ENCODE data around the gene KIF20B. TPM values are rescaled to one million over a fixed set of nuclear protein-coding genes. Genes with fewer than 3 reads are reported as not detected.

The KIF20B gene
- total RNA-seq, 2 experiments from 2014 or later = 58.1 to 63.2 TPM

DNA sequence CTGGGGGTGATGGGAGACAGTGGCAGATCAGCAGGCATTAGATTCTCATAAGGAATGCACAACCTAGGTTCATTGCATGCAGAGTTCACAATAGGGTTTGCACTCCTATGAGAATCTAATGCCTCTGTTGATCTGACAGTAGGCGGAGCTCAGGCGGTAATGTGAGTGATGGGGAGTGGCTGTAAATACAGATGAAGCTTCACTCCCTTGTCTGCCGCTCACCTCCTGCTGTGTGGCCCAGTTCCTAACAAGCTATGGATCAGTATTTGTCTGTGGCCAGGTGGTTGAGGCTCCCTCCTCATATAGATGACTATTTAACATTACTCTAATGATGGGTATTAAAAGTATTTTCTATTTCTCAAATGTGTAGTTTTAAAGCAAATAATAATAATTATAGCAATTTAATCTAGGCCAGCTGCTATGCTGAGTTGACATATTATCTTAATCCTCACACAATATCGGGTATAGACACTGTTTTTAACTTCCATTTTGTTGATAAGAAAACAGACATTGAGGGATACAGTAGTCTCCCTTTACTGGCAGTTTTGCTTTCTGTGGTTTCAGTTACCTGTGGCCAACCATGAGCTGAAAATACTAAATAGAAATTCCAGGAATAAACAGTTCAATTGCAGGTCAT is 39.9 kb downstream of the KIF20B start:
- TF ChIP-seq, protein P1, sequence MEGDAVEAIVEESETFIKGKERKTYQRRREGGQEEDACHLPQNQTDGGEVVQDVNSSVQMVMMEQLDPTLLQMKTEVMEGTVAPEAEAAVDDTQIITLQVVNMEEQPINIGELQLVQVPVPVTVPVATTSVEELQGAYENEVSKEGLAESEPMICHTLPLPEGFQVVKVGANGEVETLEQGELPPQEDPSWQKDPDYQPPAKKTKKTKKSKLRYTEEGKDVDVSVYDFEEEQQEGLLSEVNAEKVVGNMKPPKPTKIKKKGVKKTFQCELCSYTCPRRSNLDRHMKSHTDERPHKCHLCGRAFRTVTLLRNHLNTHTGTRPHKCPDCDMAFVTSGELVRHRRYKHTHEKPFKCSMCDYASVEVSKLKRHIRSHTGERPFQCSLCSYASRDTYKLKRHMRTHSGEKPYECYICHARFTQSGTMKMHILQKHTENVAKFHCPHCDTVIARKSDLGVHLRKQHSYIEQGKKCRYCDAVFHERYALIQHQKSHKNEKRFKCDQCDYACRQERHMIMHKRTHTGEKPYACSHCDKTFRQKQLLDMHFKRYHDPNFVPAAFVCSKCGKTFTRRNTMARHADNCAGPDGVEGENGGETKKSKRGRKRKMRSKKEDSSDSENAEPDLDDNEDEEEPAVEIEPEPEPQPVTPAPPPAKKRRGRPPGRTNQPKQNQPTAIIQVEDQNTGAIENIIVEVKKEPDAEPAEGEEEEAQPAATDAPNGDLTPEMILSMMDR (IDR thresholded peaks at IDR 0.05) = no peak
- CTCF ChIA-PET = no interaction called here
- DNase-seq (no peak), ATAC-seq (no peak)
- peaks cover 37% of the 10 kb centered on the region for H3K36me3 Mint-ChIP-seq (ENCODE audit: low read depth)
- POLR2A ChIA-PET = no interaction called here
- H3K4me1 Mint-ChIP-seq (ENCODE audit: low read depth) = peaks cover 6% of the 10 kb centered on the region
- no peaks in the 10 kb centered on the region for H3K9me3 Mint-ChIP-seq
- H3K27ac Mint-ChIP-seq = no peak overlapping the region
- intact Hi-C loops (cut with micrococcal nuclease) = no loop called here
- no peak overlapping the region for H3K4me3 Mint-ChIP-seq
- H3K27me3 Mint-ChIP-seq = no peaks in the 10 kb centered on the region

DNA sequence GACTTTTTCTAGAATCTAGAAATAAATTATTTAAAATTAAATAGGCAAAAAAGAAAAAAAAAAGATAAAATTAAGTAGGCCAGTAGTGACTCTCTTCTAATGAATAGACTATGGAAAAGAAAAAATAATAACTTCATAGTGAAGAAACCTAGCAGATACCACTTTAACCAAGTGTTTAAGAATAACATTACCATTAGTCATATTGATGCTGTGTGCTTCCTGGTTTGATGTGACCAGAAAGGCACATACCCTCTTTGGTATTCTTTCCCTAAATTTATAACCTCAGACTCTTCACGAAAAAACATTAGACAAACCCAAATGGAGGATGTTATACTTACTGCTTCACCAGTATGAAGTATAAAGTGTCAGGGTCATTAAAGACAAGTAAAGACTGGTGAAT is 42.6 kb downstream of the KIF20B start:
- TF ChIP-seq, protein P1 (IDR thresholded peaks at IDR 0.05) = no peak
- no peak overlapping the region for H3K27ac Mint-ChIP-seq
- CTCF ChIA-PET = no interaction called here
- no peak for DNase-seq
- no peaks in the 10 kb centered on the region for H3K4me1 Mint-ChIP-seq (ENCODE audit: low read depth)
- H3K36me3 Mint-ChIP-seq (ENCODE audit: low read depth) = peaks cover 34% of the 10 kb centered on the region
- H3K9me3 Mint-ChIP-seq = no peaks in the 10 kb centered on the region
- H3K4me3 Mint-ChIP-seq = no peak overlapping the region
- POLR2A ChIA-PET = no interaction called here
- H3K27me3 Mint-ChIP-seq = no peaks in the 10 kb centered on the region
- no peak for ATAC-seq
- intact Hi-C loops (cut with micrococcal nuclease) = no loop called here

DNA sequence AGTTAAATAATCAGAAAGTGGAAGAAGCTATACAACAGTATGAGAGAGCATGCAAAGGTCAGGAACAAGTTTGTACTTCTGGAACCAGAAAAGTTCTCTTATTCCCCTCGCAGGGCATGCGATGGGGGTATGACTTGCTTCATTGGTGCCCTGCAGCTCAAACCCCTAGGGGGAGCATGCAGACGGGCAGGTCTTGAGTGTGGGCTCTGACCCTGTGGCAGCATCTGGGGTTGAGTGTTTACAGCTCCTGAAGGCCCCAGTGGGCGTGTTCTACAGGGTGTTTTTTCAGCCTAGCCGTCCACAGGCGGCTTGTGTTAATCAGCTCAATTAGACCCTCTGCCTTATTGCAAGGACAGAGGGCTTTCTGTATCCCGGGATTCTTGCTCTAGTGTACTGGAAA is 44.5 kb downstream of the KIF20B start:
- DNase-seq = no peak
- no peaks in the 10 kb centered on the region for H3K4me1 Mint-ChIP-seq (ENCODE audit: low read depth)
- intact Hi-C loops (cut with micrococcal nuclease) = no loop called here
- H3K27ac Mint-ChIP-seq = no peak overlapping the region
- no peaks in the 10 kb centered on the region for H3K9me3 Mint-ChIP-seq
- TF ChIP-seq, protein P1 (IDR thresholded peaks at IDR 0.05) = no peak
- ChIA-PET CTCF (no interaction called here), POLR2A (interaction anchor here (0.7 to 1.4 kb wide), 2 partner anchors 17 to 45 kb away, joined by 3 read pairs; no protein-coding TSS in a partner anchor)
- no peak for ATAC-seq
- H3K36me3 Mint-ChIP-seq (ENCODE audit: low read depth) = peaks cover 34% of the 10 kb centered on the region
- no peaks in the 10 kb centered on the region for H3K27me3 Mint-ChIP-seq
- H3K4me3 Mint-ChIP-seq = no peak overlapping the region

DNA sequence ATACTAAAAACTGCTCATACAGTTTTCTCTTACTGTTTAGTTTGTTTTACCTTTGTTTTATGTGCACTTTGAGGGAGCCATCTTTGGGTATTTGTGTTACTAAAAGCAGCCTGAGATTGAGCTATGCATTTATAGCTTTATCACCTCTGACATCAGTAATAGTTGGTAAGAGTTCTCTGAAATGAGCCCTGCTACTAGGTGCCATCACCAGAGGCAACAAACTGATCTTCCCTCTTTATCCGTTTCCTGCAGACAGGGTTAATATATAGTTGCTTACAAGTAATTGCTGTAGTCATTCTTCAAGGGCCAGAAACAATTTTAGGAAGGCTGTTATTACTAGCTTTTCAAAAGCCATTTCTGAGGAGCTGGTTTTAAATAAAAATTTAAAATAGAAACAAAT is 49.1 kb downstream of the KIF20B start:
- CTCF ChIA-PET = no interaction called here
- ATAC-seq = no peak

DNA sequence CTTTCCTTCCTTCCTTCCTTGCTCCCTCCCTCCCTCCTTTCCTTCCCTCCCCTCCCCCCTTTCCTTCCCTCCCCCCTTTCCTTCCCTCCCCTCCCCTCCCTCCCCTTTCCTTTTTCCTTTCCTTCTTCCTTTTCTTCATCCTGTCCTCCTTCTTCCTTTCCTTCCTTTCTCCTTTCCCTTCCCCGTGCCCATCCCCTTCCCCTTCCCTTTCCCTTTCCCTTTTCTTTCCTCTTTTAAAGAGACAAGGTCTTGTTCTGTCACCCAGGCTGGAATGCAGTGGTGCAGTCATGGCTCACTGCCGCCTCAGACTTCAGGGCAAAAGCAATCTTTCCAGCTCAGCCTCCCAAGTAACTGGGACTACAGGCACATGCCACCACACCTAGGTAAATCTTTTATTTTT is 54.0 kb downstream of the KIF20B start:
- TF ChIP-seq, protein P1 (IDR thresholded peaks at IDR 0.05) = no peak
- intact Hi-C loops (cut with micrococcal nuclease) = no loop called here
- ATAC-seq = no peak
- CTCF ChIA-PET = no interaction called here
- no peaks in the 10 kb centered on the region for H3K9me3 Mint-ChIP-seq
- no peak overlapping the region for H3K27ac Mint-ChIP-seq
- POLR2A ChIA-PET = interaction anchor here (1.1 kb wide), 1 partner anchor 189 kb away, joined by 3 read pairs; no protein-coding TSS in a partner anchor
- peaks cover 34% of the 10 kb centered on the region for H3K36me3 Mint-ChIP-seq (ENCODE audit: low read depth)
- DNase-seq = no peak
- no peaks in the 10 kb centered on the region for H3K27me3 Mint-ChIP-seq
- H3K4me3 Mint-ChIP-seq = no peak overlapping the region
- H3K4me1 Mint-ChIP-seq (ENCODE audit: low read depth) = no peaks in the 10 kb centered on the region

More for the DNA sequence above, 49.1 kb downstream of the KIF20B start:
- H3K36me3 Mint-ChIP-seq (ENCODE audit: low read depth) = peaks cover 27% of the 10 kb centered on the region
- POLR2A ChIA-PET = no interaction called here
- TF ChIP-seq, protein P1 (IDR thresholded peaks at IDR 0.05) = no peak
- H3K9me3 Mint-ChIP-seq = no peaks in the 10 kb centered on the region
- no peak for DNase-seq
- H3K4me1 Mint-ChIP-seq (ENCODE audit: low read depth) = no peaks in the 10 kb centered on the region
- no peak overlapping the region for H3K27ac Mint-ChIP-seq
- no peak overlapping the region for H3K4me3 Mint-ChIP-seq
- H3K27me3 Mint-ChIP-seq = no peaks in the 10 kb centered on the region
- intact Hi-C loops (cut with micrococcal nuclease) = no loop called here
